Testis (tissue), 3 donors: ENCODE measurements around the gene MEAF6. TPM values are rescaled to one million over a fixed set of nuclear protein-coding genes. Genes with fewer than 3 reads are reported as not detected.

Source experiments
- DNase-seq: peaks from one replicate; pipeline ENCODE4 v3.0.0-alpha.2; 2019
- H3K27ac ChIP-seq, 2 donors: fragments of 200-600 bp; sonication (generic); one replicate each; pipeline ENCODE4 v1.5.1; 2019
- H3K27me3 ChIP-seq: fragments of 200-600 bp; sonication (generic); one replicate; pipeline ENCODE4 v1.5.1; 2019
- H3K36me3 ChIP-seq: fragments of 200-600 bp; sonication (generic); one replicate; pipeline ENCODE4 v1.5.1; 2017; ENCODE audit warnings: low read depth; ENCODE audit errors: missing control alignments
- H3K4me1 ChIP-seq: fragments of 200-600 bp; sonication (generic); one replicate; pipeline ENCODE4 v1.5.1; 2019
- H3K4me3 ChIP-seq, 2 donors: fragments of 200-600 bp; sonication (generic); one replicate each; pipeline ENCODE4 v1.5.1; 2017 to 2019
- H3K9me3 ChIP-seq: fragments of 200-600 bp; sonication (generic); one replicate; pipeline ENCODE4 v1.5.1; 2017
- POLR2A ChIP-seq: fragments of 450-650 bp; IDR thresholded peaks from one replicate; pipeline ENCODE4 v1.6.1; 2017; ENCODE audit warnings: antibody characterized with exemption, mild to moderate bottlenecking, moderate library complexity
- WGBS, 2 donors: methylation state at CpG; one replicate each; pipeline ENCODE4 v1.1.5; 2018; 5-methylcytosine and 5-hydroxymethylcytosine counted together
- intact Hi-C: fragments of 100-400 bp; cut with DNase I; formaldehyde crosslinking; loops from one replicate; pipeline ENCODE4 v1.15.1; 2023; ENCODE audit warnings: low total_unique reads
- polyA plus RNA-seq: library from polyadenylated mRNA; stranded (reverse); fragments of 350-450 nt; fragmentation: Illumina TruSeq; extraction: RNeasy Lipid Tissue Mini Kit (QIAGEN cat#74804); gene quantifications from one replicate; pipeline ENCODE4 v1.2.3, GENCODE V29; 2014; ENCODE audit warnings: low read depth, low replicate concordance; ENCODE audit not compliant: insufficient read depth
- total RNA-seq, 2 donors: library from RNA; depleted of rRNA; stranded (reverse); fragments of >200 nt; gene quantifications; one replicate each; pipeline ENCODE4 v1.2.3, GENCODE V29; 2016
- TF ChIP-seq, protein P1 (sequence below), 3 experiments: fragments of 450-650 bp in 2 of 3; fragments of 200-600 bp in 1 of 3; sonication (generic) in 1 of 3; IDR thresholded peaks; one replicate each; pipeline ENCODE4 v1.5.1; 2016 to 2019; ENCODE audit warnings: antibody characterized with exemption in 3 of 3, mild to moderate bottlenecking in 2 of 3, moderate library complexity in 1 of 3

Gene MEAF6
- total and polyA plus RNA-seq, 3 donors from 2014 or later: 132 to 140 (median 134) TPM

- intact Hi-C loops: no loop called here
Measured at GRCh38 chr1:37474697-37475379, 39.7 kb downstream of the MEAF6 start.

GRCh38 chr1:37474046-37474696 is 40.4 kb downstream of the MEAF6 start, which contains the start of gene ZC3H12A:
Gene ZC3H12A (plus strand): TSS chr1:37474580. CDS start chr1:37475497, 917 bp downstream.
- 1% methylated on average over 43 of the region's 78 CpGs; no CpG with 5 or more reads in 1 of the 2 donors for WGBS, 2 donors
- Histone ChIP-seq H3K36me3 (no peaks in the 10 kb centered on the region), H3K4me3 (peak within 1 kb of the TSS; percentile 94 to 95), H3K27me3 (no peaks in the 10 kb centered on the region), H3K9me3 (no peaks in the 10 kb centered on the region), H3K4me1 (peaks cover 52% of the 10 kb centered on the region), H3K27ac (peak within 1 kb of the TSS; percentile 91 to 94)
- peak; percentile 93 for DNase-seq
- TF ChIP-seq POLR2A: peak; percentile 22
- TF ChIP-seq, protein P1, sequence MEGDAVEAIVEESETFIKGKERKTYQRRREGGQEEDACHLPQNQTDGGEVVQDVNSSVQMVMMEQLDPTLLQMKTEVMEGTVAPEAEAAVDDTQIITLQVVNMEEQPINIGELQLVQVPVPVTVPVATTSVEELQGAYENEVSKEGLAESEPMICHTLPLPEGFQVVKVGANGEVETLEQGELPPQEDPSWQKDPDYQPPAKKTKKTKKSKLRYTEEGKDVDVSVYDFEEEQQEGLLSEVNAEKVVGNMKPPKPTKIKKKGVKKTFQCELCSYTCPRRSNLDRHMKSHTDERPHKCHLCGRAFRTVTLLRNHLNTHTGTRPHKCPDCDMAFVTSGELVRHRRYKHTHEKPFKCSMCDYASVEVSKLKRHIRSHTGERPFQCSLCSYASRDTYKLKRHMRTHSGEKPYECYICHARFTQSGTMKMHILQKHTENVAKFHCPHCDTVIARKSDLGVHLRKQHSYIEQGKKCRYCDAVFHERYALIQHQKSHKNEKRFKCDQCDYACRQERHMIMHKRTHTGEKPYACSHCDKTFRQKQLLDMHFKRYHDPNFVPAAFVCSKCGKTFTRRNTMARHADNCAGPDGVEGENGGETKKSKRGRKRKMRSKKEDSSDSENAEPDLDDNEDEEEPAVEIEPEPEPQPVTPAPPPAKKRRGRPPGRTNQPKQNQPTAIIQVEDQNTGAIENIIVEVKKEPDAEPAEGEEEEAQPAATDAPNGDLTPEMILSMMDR (IDR thresholded peaks at IDR 0.05): peak in 1 of 3 experiments; percentile 11
- intact Hi-C loops: no loop called here

More at GRCh38 chr1:37474697-37475379, 39.7 kb downstream of the MEAF6 start:
- H3K27ac ChIP-seq: peak overlapping the region; percentile 91 to 94
- H3K4me3 ChIP-seq: peak overlapping the region; percentile 94 to 95
- TF ChIP-seq POLR2A: no peak
- TF ChIP-seq, protein P1 (IDR thresholded peaks at IDR 0.05): no peak
- H3K9me3 ChIP-seq: no peaks in the 10 kb centered on the region
- H3K4me1 ChIP-seq: peaks cover 59% of the 10 kb centered on the region
- WGBS, 2 donors: 0 to 1% methylated on average over 6 to 26 of the region's 38 CpGs
- H3K36me3 ChIP-seq: no peaks in the 10 kb centered on the region
- no peaks in the 10 kb centered on the region for H3K27me3 ChIP-seq
- DNase-seq: no peak

DNA sequence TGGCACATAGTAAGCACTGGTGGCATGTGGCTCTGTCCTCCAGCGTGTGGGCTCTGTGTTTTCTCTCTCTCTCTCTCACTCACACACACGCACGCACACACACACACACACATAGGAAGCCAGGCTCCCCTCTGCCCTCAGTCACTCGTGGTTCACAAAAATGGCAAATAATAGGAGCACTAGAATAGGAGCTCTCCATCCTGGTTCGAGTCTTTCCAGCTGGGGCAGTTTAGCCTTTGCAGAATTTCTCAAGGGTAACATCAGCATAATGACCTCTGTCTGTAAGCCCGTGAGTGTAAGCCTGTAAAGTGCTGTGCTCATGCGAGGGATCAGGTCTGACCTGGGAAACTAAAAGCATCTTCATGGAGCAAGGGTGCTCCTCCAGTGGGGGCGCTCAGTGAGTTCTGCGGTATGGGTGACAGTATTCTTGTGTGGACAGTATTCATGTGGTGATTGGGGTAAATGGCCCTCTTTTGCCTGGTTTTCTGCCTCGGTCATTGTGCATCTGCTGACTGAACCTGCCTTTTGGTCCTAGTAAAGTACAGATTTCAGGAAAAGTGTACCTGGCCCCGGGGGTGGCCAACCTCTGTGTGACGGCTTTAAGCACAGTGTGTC is 41.0 kb downstream of the MEAF6 start:
- WGBS, 2 donors: 18 to 22% methylated on average over 9 to 12 of the region's 12 CpGs
- DNase-seq: no peak
- TF ChIP-seq, protein P1 (IDR thresholded peaks at IDR 0.05): no peak
- no peak for TF ChIP-seq POLR2A
- peak overlapping the region; percentile 57 to 94 for H3K27ac ChIP-seq
- peaks cover 46% of the 10 kb centered on the region for H3K4me1 ChIP-seq
- H3K9me3 ChIP-seq: no peaks in the 10 kb centered on the region
- no peaks in the 10 kb centered on the region for H3K27me3 ChIP-seq
- no peaks in the 10 kb centered on the region for H3K36me3 ChIP-seq
- intact Hi-C loops: no loop called here
- H3K4me3 ChIP-seq: peak overlapping the region; percentile 94 to 95

- TF ChIP-seq POLR2A: no peak
- TF ChIP-seq, protein P1 (IDR thresholded peaks at IDR 0.05): no peak
- WGBS, 2 donors: 70 to 85% methylated on average over 1 of the region's 1 CpG
- intact Hi-C loops: no loop called here
Measured at GRCh38 chr1:37472994-37473393, 41.6 kb downstream of the MEAF6 start.

More at GRCh38 chr1:37472994-37473393, 41.6 kb downstream of the MEAF6 start:
- peaks cover 45% of the 10 kb centered on the region for H3K4me1 ChIP-seq
- H3K9me3 ChIP-seq: no peaks in the 10 kb centered on the region
- H3K27me3 ChIP-seq: no peaks in the 10 kb centered on the region
- no peak for DNase-seq
- H3K36me3 ChIP-seq: no peaks in the 10 kb centered on the region
- H3K27ac ChIP-seq: no peak overlapping the region
- no peak overlapping the region for H3K4me3 ChIP-seq
